ENCODE data around the gene ADAMTS15.

DNA sequence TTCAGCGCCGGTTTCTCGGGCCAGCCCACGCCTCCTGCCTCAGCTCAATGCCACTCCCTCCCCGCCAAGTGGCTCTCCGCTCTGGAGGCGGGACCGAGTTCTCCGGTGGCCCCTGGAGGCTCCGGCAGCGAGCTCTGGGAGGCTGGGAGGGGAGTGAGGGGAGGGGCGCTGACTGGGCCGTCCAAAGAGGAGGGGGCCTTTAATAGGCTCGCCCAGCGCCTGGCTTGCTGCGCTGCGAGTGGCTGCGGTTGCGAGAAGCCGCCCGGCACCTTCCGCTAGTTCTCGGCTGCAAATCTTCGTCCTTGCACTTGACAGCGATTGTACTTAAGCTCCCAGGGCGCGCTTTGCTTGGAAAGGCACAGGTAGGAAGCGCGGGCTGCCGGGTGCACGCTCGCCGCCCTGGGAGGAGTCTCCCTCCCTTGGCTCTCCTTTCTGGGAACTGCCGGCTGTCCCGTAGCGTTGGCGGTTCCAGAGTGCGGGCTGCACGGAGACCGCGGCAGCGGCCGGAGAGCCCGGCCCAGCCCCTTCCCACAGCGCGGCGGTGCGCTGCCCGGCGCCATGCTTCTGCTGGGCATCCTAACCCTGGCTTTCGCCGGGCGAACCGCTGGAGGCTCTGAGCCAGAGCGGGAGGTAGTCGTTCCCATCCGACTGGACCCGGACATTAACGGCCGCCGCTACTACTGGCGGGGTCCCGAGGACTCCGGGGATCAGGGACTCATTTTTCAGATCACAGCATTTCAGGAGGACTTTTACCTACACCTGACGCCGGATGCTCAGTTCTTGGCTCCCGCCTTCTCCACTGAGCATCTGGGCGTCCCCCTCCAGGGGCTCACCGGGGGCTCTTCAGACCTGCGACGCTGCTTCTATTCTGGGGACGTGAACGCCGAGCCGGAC, at the start of gene ADAMTS15:
- TF ChIP-seq, protein P1, sequence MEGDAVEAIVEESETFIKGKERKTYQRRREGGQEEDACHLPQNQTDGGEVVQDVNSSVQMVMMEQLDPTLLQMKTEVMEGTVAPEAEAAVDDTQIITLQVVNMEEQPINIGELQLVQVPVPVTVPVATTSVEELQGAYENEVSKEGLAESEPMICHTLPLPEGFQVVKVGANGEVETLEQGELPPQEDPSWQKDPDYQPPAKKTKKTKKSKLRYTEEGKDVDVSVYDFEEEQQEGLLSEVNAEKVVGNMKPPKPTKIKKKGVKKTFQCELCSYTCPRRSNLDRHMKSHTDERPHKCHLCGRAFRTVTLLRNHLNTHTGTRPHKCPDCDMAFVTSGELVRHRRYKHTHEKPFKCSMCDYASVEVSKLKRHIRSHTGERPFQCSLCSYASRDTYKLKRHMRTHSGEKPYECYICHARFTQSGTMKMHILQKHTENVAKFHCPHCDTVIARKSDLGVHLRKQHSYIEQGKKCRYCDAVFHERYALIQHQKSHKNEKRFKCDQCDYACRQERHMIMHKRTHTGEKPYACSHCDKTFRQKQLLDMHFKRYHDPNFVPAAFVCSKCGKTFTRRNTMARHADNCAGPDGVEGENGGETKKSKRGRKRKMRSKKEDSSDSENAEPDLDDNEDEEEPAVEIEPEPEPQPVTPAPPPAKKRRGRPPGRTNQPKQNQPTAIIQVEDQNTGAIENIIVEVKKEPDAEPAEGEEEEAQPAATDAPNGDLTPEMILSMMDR (IDR thresholded peaks at IDR 0.05): no peak
- TF ChIP-seq POLR2A (IDR thresholded peaks at IDR 0.05; ENCODE audit: low read depth) (peak; percentile 18), EP300 (IDR thresholded peaks at IDR 0.05) (no peak)
